Activated T-helper 1 cell treated with anti-CD3 and anti-CD28 coated beads, Interleukin-12 subunit alpha, Interleukin-12 subunit beta, Interleukin-2, Interleukin-4 antibody, amounts not matched to agents 30 ng/mL and 10 ng/mL and 1 ng/mL, durations not matched to agents 14 hours and 24 hours and 36 hours (primary cell): Measurements from ENCODE around the gene RXRA. TPM values are rescaled to one million over a fixed set of nuclear protein-coding genes. Genes with fewer than 3 reads are reported as not detected.

Experiments used
- DNase-seq: peaks from one replicate; pipeline ENCODE4 v3.0.0; 2021; ENCODE audit warnings: low spot score
- H3K27ac Mint-ChIP-seq: one replicate; pipeline ENCODE4 v1.8.0; 2021; ENCODE audit warnings: mild to moderate bottlenecking, mixed read lengths
- H3K27me3 Mint-ChIP-seq: one replicate; pipeline ENCODE4 v1.8.0; 2022; ENCODE audit warnings: mild to moderate bottlenecking, moderate library complexity, mixed read lengths; ENCODE audit not compliant: insufficient read depth
- H3K36me3 Mint-ChIP-seq: one replicate; pipeline ENCODE4 v1.8.0; 2021; ENCODE audit warnings: low read depth, mixed read lengths
- H3K4me1 Mint-ChIP-seq: one replicate; pipeline ENCODE4 v1.8.0; 2021; ENCODE audit warnings: low read depth, mixed read lengths
- H3K4me3 Mint-ChIP-seq: one replicate; pipeline ENCODE4 v1.8.0; 2021; ENCODE audit warnings: mild to moderate bottlenecking, moderate library complexity, mixed read lengths
- H3K9me3 Mint-ChIP-seq: one replicate; pipeline ENCODE4 v1.8.0; 2021; ENCODE audit warnings: mixed read lengths
- intact Hi-C: fragments of 100-400 bp; cut with micrococcal nuclease; formaldehyde crosslinking; loops from one replicate; pipeline ENCODE4 v1.15.1; 2024
- total RNA-seq: library from RNA; stranded (reverse); gene quantifications from 2 replicates; pipeline ENCODE4 v1.2.3, GENCODE V29; 2022

Gene RXRA
- total RNA-seq, 1 donor from 2014 or later: 0.91 TPM

GRCh38 chr9:134455934-134456755 is 129.9 kb downstream of the RXRA start:
- H3K27ac Mint-ChIP-seq: peak overlapping the region; percentile 84
- H3K4me3 Mint-ChIP-seq: peak overlapping the region; percentile 77
- intact Hi-C loops: loop anchor here (1.0 kb wide), 1 partner anchor 13 kb away; no protein-coding TSS in a partner anchor
- no peaks in the 10 kb centered on the region for H3K36me3 Mint-ChIP-seq
- H3K27me3 Mint-ChIP-seq: no peaks in the 10 kb centered on the region
- H3K9me3 Mint-ChIP-seq: no peaks in the 10 kb centered on the region
- DNase-seq: peak; percentile 57
- H3K4me1 Mint-ChIP-seq: peaks cover 6% of the 10 kb centered on the region

GRCh38 chr9:134456756-134457305 is 130.6 kb downstream of the RXRA start:
- Mint-ChIP-seq H3K36me3 (no peaks in the 10 kb centered on the region), H3K4me1 (peaks cover 6% of the 10 kb centered on the region), H3K27ac (peak overlapping the region; percentile 84), H3K27me3 (no peaks in the 10 kb centered on the region), H3K9me3 (no peaks in the 10 kb centered on the region), H3K4me3 (peak overlapping the region; percentile 77)
- DNase-seq: no peak
- intact Hi-C loops: loop anchor here (1.0 kb wide), 1 partner anchor 14 kb away; no protein-coding TSS in a partner anchor

GRCh38 chr9:134457321-134458206 is 131.3 kb downstream of the RXRA start:
- H3K4me3 Mint-ChIP-seq: no peak overlapping the region
- H3K36me3 Mint-ChIP-seq: no peaks in the 10 kb centered on the region
- no peaks in the 10 kb centered on the region for H3K9me3 Mint-ChIP-seq
- no peak for DNase-seq
- peak overlapping the region; percentile 52 for H3K27ac Mint-ChIP-seq
- H3K27me3 Mint-ChIP-seq: no peaks in the 10 kb centered on the region
- intact Hi-C loops: no loop called here
- peaks cover 6% of the 10 kb centered on the region for H3K4me1 Mint-ChIP-seq

- no peaks in the 10 kb centered on the region for H3K36me3 Mint-ChIP-seq
- H3K27me3 Mint-ChIP-seq: no peaks in the 10 kb centered on the region
- intact Hi-C loops: no loop called here
- no peak overlapping the region for H3K27ac Mint-ChIP-seq
- no peak overlapping the region for H3K4me3 Mint-ChIP-seq
- H3K9me3 Mint-ChIP-seq: no peaks in the 10 kb centered on the region
- no peak for DNase-seq
- H3K4me1 Mint-ChIP-seq: peaks cover 6% of the 10 kb centered on the region
Observed at GRCh38 chr9:134458207-134459108, 132.2 kb downstream of the RXRA start.

- Mint-ChIP-seq H3K9me3 (no peaks in the 10 kb centered on the region), H3K27me3 (no peaks in the 10 kb centered on the region), H3K4me3 (no peak overlapping the region), H3K36me3 (no peaks in the 10 kb centered on the region), H3K27ac (no peak overlapping the region), H3K4me1 (peaks cover 6% of the 10 kb centered on the region)
- DNase-seq: no peak
- intact Hi-C loops: no loop called here
Observed at GRCh38 chr9:134459164-134459563, 132.9 kb downstream of the RXRA start.

- no peaks in the 10 kb centered on the region for H3K27me3 Mint-ChIP-seq
- intact Hi-C loops: no loop called here
- H3K27ac Mint-ChIP-seq: no peak overlapping the region
- peaks cover 6% of the 10 kb centered on the region for H3K4me1 Mint-ChIP-seq
- no peaks in the 10 kb centered on the region for H3K9me3 Mint-ChIP-seq
- no peak overlapping the region for H3K4me3 Mint-ChIP-seq
- H3K36me3 Mint-ChIP-seq: no peaks in the 10 kb centered on the region
- DNase-seq: no peak
Observed at GRCh38 chr9:134459573-134459972, 133.3 kb downstream of the RXRA start.

GRCh38 chr9:134460206-134460605 is 134.0 kb downstream of the RXRA start:
- no peaks in the 10 kb centered on the region for H3K27me3 Mint-ChIP-seq
- H3K27ac Mint-ChIP-seq: no peak overlapping the region
- intact Hi-C loops: no loop called here
- H3K36me3 Mint-ChIP-seq: no peaks in the 10 kb centered on the region
- DNase-seq: no peak
- no peak overlapping the region for H3K4me3 Mint-ChIP-seq
- no peaks in the 10 kb centered on the region for H3K9me3 Mint-ChIP-seq
- H3K4me1 Mint-ChIP-seq: peaks cover 6% of the 10 kb centered on the region

- no peaks in the 10 kb centered on the region for H3K9me3 Mint-ChIP-seq
- H3K27me3 Mint-ChIP-seq: no peaks in the 10 kb centered on the region
- no peak for DNase-seq
- no peak overlapping the region for H3K4me3 Mint-ChIP-seq
- H3K36me3 Mint-ChIP-seq: no peaks in the 10 kb centered on the region
- intact Hi-C loops: no loop called here
- peaks cover 6% of the 10 kb centered on the region for H3K4me1 Mint-ChIP-seq
- H3K27ac Mint-ChIP-seq: no peak overlapping the region
Observed at GRCh38 chr9:134460896-134461295, 134.6 kb downstream of the RXRA start.

GRCh38 chr9:134461426-134461982 is 135.2 kb downstream of the RXRA start:
- Mint-ChIP-seq H3K27me3 (no peaks in the 10 kb centered on the region), H3K27ac (no peak overlapping the region), H3K4me3 (no peak overlapping the region), H3K36me3 (no peaks in the 10 kb centered on the region), H3K9me3 (no peaks in the 10 kb centered on the region), H3K4me1 (peaks cover under 1% of the 10 kb centered on the region)
- DNase-seq: no peak
- intact Hi-C loops: no loop called here

GRCh38 chr9:134462318-134462717 is 136.1 kb downstream of the RXRA start:
- H3K27ac Mint-ChIP-seq: no peak overlapping the region
- H3K4me3 Mint-ChIP-seq: no peak overlapping the region
- no peaks in the 10 kb centered on the region for H3K9me3 Mint-ChIP-seq
- no peaks in the 10 kb centered on the region for H3K4me1 Mint-ChIP-seq
- no peaks in the 10 kb centered on the region for H3K27me3 Mint-ChIP-seq
- H3K36me3 Mint-ChIP-seq: no peaks in the 10 kb centered on the region
- DNase-seq: no peak
- intact Hi-C loops: no loop called here

- Mint-ChIP-seq H3K27me3 (no peaks in the 10 kb centered on the region), H3K27ac (no peak overlapping the region), H3K4me1 (no peaks in the 10 kb centered on the region), H3K9me3 (no peaks in the 10 kb centered on the region), H3K36me3 (no peaks in the 10 kb centered on the region), H3K4me3 (no peak overlapping the region)
- DNase-seq: no peak
- intact Hi-C loops: no loop called here
Observed at GRCh38 chr9:134463280-134463679, 137.0 kb downstream of the RXRA start.
